Activated CD4-positive, alpha-beta T cell treated with anti-CD3 and anti-CD28 coated beads, Interleukin-2, amount 10 ng/mL, durations not matched to agents 24 days and 14 days (primary cell): ENCODE results near the gene EFHD2. TPM values are rescaled to one million over a fixed set of nuclear protein-coding genes. Genes with fewer than 3 reads are reported as not detected.
"Not testable (repeated sequence)": the region's sequence is repeated elsewhere in the genome, so short reads cannot be mapped to it uniquely, and the experiment has no call there.

Experiments used
- DNase-seq: peaks from one replicate; pipeline ENCODE4 v3.0.0; 2022
- H3K27ac Mint-ChIP-seq: one replicate; pipeline ENCODE4 v1.8.0; 2022; ENCODE audit warnings: mild to moderate bottlenecking, mixed read lengths
- H3K27me3 Mint-ChIP-seq: one replicate; pipeline ENCODE4 v1.8.0; 2022; ENCODE audit warnings: mixed read lengths
- H3K36me3 Mint-ChIP-seq: one replicate; pipeline ENCODE4 v1.8.0; 2022; ENCODE audit warnings: low read depth, mild to moderate bottlenecking, mixed read lengths
- H3K4me1 Mint-ChIP-seq: one replicate; pipeline ENCODE4 v1.8.0; 2021; ENCODE audit warnings: mixed read lengths
- H3K4me3 Mint-ChIP-seq: one replicate; pipeline ENCODE4 v1.8.0; 2022; ENCODE audit warnings: mild to moderate bottlenecking, moderate library complexity, mixed read lengths
- H3K9me3 Mint-ChIP-seq: one replicate; pipeline ENCODE4 v1.8.0; 2021; ENCODE audit warnings: mixed read lengths
- intact Hi-C: fragments of 100-400 bp; cut with micrococcal nuclease; formaldehyde crosslinking; loops from one replicate; pipeline ENCODE4 v1.15.1; 2023
- total RNA-seq: library from RNA; stranded (reverse); gene quantifications from 2 replicates; pipeline ENCODE4 v1.2.3, GENCODE V29; 2022

EFHD2 gene, protein sequence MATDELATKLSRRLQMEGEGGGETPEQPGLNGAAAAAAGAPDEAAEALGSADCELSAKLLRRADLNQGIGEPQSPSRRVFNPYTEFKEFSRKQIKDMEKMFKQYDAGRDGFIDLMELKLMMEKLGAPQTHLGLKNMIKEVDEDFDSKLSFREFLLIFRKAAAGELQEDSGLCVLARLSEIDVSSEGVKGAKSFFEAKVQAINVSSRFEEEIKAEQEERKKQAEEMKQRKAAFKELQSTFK
- total RNA-seq = 90.5 and 92.3 TPM in 2 replicates

DNA sequence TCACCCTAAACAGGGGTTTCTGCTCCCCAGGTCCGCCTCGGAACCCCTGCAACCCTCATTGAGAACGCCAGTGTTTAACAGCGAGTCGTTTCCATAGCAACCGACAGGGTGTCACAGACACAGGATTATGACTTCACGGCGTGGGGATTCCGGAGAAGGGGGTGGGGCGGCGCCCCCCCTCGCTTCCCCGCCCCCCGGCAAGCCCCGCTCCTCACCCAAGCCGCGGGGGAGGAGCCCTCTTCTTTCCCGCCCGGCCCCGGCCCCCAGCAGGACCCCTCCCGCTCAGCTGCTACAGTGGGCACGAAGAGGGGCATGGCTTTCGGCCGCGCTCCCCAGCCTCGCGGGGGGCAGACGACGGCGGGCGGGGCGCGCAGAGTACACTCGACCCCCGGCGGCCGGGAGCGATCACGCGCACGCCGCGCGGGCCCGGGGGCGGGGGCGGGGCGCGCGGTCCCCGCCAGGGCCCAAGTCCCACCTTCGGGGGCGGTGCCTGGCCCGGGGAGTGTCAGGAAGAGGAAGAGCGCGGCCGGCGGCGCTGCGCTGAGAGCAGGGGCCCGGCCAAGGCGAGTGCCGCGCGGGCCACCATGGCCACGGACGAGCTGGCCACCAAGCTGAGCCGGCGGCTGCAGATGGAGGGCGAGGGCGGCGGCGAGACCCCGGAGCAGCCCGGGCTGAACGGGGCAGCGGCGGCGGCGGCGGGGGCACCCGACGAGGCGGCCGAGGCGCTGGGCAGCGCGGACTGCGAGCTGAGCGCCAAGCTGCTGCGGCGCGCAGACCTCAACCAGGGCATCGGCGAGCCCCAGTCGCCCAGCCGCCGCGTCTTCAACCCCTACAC lies at the start of gene EFHD2:
TSS of gene EFHD2 (plus strand) at position 501 of the 835 bp plus-strand sequence. CDS start at position 585, 84 bp downstream.
- DNase-seq = peak; percentile 96
- Mint-ChIP-seq H3K4me1 (peaks cover 35% of the 10 kb centered on the region), H3K27me3 (peaks cover 32% of the 10 kb centered on the region), H3K27ac (peak within 1 kb of the TSS; percentile 91), H3K4me3 (peak within 1 kb of the TSS; percentile 96), H3K36me3 (peaks cover 32% of the 10 kb centered on the region), H3K9me3 (no peaks in the 10 kb centered on the region)
- intact Hi-C loops = loop anchor here (2.0 kb wide), 1 partner anchor 115 kb away; the partner anchor contains the start of gene CASP9

DNA sequence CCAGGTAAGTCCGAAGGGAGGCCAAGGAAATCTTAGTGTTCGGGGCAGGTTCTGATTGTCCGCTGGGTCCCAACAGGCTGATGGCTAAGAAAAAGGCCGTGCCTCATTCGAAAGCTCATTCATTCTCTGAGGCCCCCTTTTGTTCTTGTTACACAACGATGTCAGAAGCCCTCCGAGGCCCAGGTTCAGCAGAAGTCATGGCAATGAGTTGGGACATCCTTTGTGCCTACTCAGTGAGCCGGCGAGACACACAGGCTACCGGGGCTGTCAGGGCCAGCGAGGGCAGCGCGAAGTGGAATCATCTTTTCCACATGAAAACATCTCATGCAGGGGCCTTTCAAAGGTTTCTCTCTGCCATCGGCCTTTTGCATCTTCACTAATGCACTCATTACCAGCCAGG lies 49.0 kb upstream of the EFHD2 start:
- H3K4me3 Mint-ChIP-seq = no peak overlapping the region
- H3K27ac Mint-ChIP-seq = no peak overlapping the region
- intact Hi-C loops = no loop called here
- peaks cover 19% of the 10 kb centered on the region for H3K27me3 Mint-ChIP-seq
- no peaks in the 10 kb centered on the region for H3K9me3 Mint-ChIP-seq
- H3K4me1 Mint-ChIP-seq = peaks cover 4% of the 10 kb centered on the region
- no peaks in the 10 kb centered on the region for H3K36me3 Mint-ChIP-seq
- DNase-seq = no peak

DNA sequence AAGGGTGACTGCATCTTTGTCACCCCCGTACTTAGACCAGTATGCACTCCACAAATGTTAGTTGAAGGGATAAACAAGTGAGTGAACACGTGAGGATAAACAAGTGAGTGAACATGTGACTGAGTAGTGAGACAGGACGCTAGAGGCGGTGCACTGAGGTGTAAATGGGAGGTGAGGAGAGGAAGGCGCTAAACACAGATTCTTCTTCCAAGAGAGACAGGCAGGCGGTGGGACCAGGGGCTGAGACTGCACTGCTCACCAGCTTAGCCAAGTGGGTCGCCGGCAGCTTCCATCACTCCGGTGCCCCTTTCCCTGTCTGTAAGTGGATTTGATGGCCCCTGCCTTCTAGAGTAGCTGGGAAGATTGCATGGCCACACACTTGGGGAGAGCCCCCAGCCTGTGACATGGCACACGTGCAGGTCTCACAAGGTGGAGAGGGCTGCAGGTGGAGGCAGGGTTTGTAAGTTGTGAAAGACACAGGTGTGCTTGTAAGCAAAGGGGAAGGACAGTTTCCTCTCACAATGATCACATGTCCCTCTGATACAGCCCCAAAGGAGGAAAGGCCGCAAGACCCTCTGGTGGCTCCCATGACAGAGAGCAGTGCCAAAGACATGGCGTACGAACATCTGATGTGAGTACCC lies 47.5 kb upstream of the EFHD2 start:
- no peaks in the 10 kb centered on the region for H3K4me1 Mint-ChIP-seq
- no peak overlapping the region for H3K27ac Mint-ChIP-seq
- no peaks in the 10 kb centered on the region for H3K9me3 Mint-ChIP-seq
- no peak for DNase-seq
- no peaks in the 10 kb centered on the region for H3K36me3 Mint-ChIP-seq
- no peak overlapping the region for H3K4me3 Mint-ChIP-seq
- peaks cover 25% of the 10 kb centered on the region for H3K27me3 Mint-ChIP-seq
- intact Hi-C loops = no loop called here

DNA sequence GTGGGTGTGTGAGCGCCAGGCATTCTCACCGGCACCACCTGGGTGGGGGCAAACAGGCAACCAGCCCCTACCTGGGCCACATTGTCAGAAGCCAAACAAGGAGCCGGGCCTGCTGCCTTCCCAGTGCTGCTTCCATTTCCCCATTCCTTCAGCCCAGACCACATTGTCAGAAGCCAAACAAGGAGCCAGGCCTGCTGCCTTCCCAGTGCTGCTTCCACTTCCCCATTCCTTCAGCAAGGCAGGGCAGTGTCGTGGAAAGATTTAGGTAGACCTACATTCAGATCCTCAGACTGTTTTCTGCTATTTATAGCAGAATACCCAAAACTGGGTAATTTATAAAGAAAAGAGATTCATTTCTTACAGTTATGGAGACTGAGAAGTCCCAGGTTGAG lies 47.0 kb upstream of the EFHD2 start:
- Mint-ChIP-seq H3K4me3 (no peak overlapping the region), H3K36me3 (no peaks in the 10 kb centered on the region), H3K9me3 (no peaks in the 10 kb centered on the region), H3K4me1 (no peaks in the 10 kb centered on the region), H3K27ac (no peak overlapping the region), H3K27me3 (peaks cover 24% of the 10 kb centered on the region)
- intact Hi-C loops = no loop called here
- no peak for DNase-seq

DNA sequence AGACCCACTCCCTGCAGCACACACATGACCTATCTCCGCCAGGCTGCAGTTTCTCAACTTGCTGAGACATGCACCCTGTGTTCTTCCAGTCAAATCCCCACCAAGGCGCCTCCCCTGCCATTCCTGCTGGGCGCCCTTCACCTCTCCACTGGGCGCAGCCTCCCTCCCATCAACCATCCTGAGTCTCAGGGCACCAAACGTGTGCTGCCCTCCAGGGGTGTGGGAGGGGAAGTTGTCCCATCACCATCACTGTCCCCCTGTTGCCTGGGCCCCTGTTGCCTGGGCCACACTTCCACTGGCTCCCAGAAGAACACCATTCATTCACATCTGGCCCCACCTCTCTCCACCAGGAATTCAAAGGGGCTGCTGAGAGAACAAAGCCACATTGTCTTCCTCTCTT lies 44.9 kb upstream of the EFHD2 start:
- Mint-ChIP-seq H3K4me1 (no peaks in the 10 kb centered on the region), H3K27me3 (peaks cover 14% of the 10 kb centered on the region), H3K27ac (no peak overlapping the region), H3K36me3 (no peaks in the 10 kb centered on the region), H3K9me3 (no peaks in the 10 kb centered on the region), H3K4me3 (no peak overlapping the region)
- DNase-seq = no peak
- intact Hi-C loops = no loop called here

DNA sequence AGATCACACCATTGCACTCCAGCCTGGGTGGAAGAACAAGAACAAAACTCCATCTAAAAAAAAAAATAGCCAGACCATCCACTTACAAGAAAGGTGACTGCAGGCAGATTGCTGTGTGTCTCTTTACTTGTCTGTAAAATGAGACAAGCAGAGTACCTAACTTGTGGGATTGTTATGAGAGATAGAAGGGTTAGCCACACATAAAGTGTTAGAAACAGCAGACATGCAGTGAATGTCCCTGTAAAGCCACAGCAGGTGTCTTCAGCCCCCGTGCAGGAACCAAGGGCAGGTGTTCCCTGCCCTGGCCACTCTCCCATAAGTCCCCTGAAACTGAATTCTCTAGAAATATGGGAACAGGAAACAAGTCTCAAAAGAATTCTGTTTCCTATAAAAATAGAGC lies 40.8 kb upstream of the EFHD2 start:
- Mint-ChIP-seq H3K27ac (no peak overlapping the region), H3K9me3 (no peaks in the 10 kb centered on the region), H3K4me3 (no peak overlapping the region), H3K4me1 (no peaks in the 10 kb centered on the region), H3K27me3 (peaks cover 23% of the 10 kb centered on the region), H3K36me3 (no peaks in the 10 kb centered on the region)
- intact Hi-C loops = no loop called here
- no peak for DNase-seq

DNA sequence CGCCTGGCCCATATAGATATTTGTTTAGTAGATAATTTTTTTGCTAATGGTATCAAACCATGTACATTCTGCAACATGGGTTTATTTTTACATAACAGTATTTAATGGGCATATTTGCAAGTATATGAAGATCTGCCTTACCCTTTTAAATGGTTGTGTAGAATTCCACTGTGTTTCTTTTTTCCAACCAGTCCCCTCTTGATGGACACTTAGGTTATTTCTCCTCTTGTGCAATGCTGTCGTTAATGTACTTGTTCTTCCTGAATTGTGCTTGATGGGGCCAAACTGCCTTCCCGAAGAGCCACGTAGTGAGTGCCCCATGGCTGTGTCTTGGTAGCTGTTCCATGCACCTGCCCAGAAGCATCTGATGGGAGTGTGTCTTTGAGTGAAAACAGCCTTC lies 39.4 kb upstream of the EFHD2 start:
- Mint-ChIP-seq H3K4me3 (no peak overlapping the region), H3K4me1 (no peaks in the 10 kb centered on the region), H3K27ac (no peak overlapping the region), H3K27me3 (peaks cover 25% of the 10 kb centered on the region), H3K9me3 (no peaks in the 10 kb centered on the region), H3K36me3 (no peaks in the 10 kb centered on the region)
- intact Hi-C loops = no loop called here
- no peak for DNase-seq

DNA sequence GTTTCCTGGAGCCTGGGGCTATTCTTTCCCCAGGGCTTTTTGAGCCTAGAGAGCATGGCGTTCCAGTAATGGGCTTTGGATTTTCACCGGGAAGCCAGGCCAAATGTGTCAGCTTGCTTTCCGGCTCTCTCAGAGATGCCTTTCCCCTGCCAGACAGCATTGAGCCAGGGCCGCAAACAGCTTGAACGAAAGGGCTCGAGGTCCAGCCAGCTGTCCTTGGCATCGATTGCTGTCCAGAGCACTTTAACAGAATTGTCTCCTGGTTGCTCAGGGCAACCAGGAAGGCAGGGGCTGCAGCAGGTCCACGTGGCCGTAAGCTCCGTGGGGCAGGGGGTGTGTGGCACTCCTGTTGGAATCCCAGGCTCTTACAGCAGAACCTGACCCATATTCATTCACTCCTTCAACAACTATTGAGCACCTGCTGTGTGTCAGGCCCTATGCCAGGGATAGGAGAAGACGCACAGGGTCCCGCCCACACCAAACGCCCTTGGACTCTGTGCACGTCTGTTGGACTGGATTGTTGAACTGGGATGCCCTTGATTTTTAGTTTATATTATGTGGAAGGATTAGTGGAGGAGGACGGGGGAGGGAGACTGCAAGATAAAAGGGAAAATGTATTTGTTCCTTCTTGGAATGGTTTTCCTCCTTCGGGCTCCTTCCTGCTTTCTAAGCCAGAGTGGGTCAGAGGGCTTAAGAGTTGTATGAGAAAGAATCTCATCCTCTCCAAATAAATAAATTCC lies 38.7 kb upstream of the EFHD2 start:
- H3K4me1 Mint-ChIP-seq = no peaks in the 10 kb centered on the region
- intact Hi-C loops = no loop called here
- no peaks in the 10 kb centered on the region for H3K36me3 Mint-ChIP-seq
- H3K27ac Mint-ChIP-seq = no peak overlapping the region
- no peak for DNase-seq
- no peaks in the 10 kb centered on the region for H3K9me3 Mint-ChIP-seq
- H3K4me3 Mint-ChIP-seq = no peak overlapping the region
- H3K27me3 Mint-ChIP-seq = peaks cover 23% of the 10 kb centered on the region

DNA sequence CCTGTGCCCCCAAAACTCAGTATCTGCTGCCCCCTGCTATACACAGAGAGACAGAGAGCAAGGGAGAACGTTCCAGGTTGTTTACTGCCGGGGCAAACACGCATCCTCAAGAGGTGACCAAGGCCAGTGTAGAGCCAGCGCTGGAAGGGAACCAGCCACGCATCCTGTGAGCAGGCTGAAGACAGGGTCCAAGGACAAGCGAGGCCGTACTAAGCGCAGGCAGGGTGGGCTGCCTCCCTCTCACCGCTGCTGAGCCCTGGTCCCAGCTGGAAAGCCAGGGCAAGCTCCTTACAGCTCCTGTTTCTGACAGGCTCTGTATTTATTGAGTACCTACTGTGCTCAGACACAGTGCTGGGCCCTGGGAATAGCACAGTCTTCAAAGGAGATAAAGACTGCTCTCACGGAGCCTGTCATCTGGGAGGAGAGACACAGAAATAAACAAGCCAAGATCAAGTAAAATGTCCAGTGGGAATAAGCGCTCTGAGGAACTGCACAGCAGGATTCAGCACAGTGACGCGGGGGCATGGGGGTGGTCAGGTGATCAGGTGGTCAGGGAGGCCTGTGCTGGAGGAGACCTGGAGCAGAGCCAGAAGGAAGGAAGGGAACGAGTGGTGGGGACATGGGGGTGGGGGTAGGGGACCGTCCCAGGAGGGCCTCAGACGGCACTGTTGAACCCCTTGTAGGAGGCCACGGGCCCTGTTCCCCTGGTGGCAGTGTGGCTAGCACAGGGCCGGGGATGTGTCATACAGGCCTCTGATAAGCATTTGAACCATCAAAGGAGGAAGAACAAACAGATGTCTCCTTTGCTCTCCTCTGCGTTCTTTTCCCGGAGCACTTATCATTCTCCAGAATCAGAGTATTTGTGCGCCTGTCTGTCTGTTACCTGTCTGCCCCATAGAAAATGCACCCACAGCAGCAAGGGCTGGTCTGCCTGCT lies 37.8 kb upstream of the EFHD2 start:
- DNase-seq = no peak
- Mint-ChIP-seq H3K4me1 (no peaks in the 10 kb centered on the region), H3K27ac (no peak overlapping the region), H3K4me3 (no peak overlapping the region), H3K36me3 (no peaks in the 10 kb centered on the region), H3K9me3 (no peaks in the 10 kb centered on the region), H3K27me3 (peaks cover 21% of the 10 kb centered on the region)
- intact Hi-C loops = no loop called here

DNA sequence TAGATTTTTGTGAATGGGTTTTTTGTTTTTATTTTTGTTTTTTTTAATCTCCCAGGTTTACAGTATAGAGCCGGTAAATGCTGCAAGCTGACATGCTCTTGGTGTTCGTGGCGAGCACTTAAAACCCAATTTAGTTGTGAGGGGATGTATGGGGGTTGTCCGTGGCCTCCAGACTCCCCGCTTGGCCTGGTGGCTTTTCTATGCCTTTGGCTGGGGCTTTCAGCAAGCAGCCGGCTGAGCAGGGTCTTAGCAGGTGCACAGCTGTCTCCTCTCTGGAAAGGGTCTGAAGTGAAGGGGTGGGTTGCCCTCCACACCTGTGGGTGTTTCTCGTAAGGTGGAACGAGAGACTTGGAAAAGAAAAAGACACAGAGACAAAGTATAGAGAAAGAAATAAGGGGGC lies 31.0 kb upstream of the EFHD2 start:
- no peak overlapping the region for H3K27ac Mint-ChIP-seq
- H3K9me3 Mint-ChIP-seq = no peaks in the 10 kb centered on the region
- H3K4me3 Mint-ChIP-seq = no peak overlapping the region
- intact Hi-C loops = no loop called here
- no peaks in the 10 kb centered on the region for H3K36me3 Mint-ChIP-seq
- no peak for DNase-seq
- H3K4me1 Mint-ChIP-seq = no peaks in the 10 kb centered on the region
- H3K27me3 Mint-ChIP-seq = peaks cover 27% of the 10 kb centered on the region

DNA sequence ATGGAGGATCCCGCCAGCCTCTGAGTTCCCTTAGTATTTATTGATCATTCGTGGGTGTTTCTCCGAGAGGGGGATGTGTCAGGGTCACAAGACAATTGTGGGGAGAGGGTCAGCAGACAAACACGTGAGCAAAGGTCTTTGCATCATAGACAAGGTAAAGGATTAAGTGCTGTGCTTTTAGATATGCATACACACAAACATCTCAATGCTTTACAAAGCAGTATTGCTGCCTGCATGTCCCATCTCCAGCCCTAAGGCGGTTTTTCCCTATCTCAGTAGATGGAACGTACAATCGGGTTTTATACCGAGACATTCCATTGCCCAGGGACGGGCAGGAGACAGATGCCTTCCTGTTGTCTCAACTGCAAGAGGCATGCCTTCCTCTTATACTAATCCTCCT lies 30.5 kb upstream of the EFHD2 start:
- DNase-seq, H3K4me1 Mint-ChIP-seq, H3K9me3 Mint-ChIP-seq, H3K4me3 Mint-ChIP-seq, H3K36me3 Mint-ChIP-seq, intact Hi-C loops, H3K27ac Mint-ChIP-seq: not testable (repeated sequence)
- peaks cover 23% of the 10 kb centered on the region for H3K27me3 Mint-ChIP-seq

DNA sequence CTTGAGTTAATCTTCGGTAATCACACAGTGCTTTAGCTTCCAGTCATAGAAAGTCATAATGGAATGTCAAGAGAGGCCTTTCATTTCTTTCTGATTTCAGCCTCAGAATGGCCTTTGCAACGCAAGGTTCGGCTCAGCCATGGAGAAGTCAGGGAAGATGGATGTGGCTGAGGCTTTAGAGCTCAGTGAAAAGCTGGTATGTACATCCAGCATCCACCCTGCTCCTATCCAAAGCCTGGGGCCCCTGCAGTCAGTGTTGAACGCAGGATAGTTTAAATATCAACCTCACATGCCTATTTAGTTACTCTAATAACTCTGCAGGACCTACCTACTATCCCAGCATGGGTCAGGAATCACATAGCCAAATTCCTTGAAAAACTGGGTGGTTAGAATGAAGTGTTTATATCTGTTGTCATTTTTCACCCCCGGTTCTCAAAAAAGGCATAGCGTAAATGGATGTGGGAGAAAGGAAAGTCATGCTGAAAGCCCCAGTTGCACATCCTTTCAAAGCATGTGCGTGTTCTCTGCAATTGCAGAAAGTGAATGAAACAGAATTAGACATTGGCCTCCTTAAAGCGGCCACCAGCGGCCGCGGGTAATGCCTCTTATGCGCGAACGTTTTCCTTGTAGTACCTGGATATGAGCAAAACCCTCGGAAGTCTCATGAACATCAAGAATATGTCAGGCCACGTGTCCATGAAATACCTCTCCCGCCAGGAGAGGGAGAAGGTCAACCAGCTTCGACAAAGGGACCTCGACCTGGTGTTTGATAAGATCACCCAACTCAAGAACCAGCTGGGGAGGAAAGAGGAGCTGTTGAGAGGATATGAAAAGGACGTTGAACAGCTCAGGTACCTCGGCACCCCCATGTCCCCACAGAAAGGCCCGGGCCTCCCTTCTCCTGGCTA lies 28.8 kb upstream of the EFHD2 start:
- H3K27ac Mint-ChIP-seq = no peak overlapping the region
- H3K27me3 Mint-ChIP-seq = peaks cover 32% of the 10 kb centered on the region
- H3K36me3 Mint-ChIP-seq = no peaks in the 10 kb centered on the region
- no peak for DNase-seq
- intact Hi-C loops = no loop called here
- no peak overlapping the region for H3K4me3 Mint-ChIP-seq
- H3K4me1 Mint-ChIP-seq = peaks cover 6% of the 10 kb centered on the region
- no peaks in the 10 kb centered on the region for H3K9me3 Mint-ChIP-seq
